A204.1 (cell line): ENCODE results near the gene CYCS.
"Not testable (repeated sequence)": the region's sequence is repeated elsewhere in the genome, so short reads cannot be mapped to it uniquely, and the experiment has no call there.

Source experiments
- FAIRE-seq: peaks from 2 replicates; lab custom pipeline; 2012; peaks lifted over from hg19 to GRCh38; lab: Jason Lieb, UNC

Gene CYCS

DNA sequence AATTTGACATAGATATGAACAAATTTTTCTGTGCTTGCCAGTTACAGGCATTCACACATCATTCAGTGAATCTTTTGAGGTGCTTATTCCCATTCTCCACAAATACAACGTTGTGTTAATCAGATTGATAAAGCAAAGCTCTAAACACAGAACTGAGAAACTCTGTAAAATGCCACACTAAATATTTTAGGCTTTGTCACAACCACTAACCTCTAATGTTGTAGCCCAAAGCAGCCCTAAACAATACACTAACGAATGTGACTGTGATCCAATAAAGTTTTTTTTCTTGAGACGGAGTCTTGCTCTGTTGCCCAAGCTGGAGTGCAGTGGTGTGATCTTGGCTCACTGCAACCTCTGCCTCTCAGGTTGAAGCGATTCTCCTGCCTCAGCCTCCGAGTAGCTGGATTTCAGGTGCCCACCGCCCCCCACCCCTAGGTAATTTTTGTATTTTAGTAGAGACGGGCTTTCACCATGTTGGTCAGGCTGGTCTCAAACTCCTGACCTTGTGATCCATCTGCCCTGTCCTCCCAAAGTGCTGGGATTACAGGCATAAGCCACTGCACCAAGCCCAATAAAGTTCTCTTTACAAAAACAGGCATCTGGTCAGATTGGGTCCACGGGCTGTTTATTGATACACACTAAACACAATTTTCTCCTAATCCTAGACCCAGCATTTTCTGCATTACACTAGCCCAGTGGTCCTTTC lies 6.9 kb downstream of the CYCS start:
- FAIRE-seq, result no peak

DNA sequence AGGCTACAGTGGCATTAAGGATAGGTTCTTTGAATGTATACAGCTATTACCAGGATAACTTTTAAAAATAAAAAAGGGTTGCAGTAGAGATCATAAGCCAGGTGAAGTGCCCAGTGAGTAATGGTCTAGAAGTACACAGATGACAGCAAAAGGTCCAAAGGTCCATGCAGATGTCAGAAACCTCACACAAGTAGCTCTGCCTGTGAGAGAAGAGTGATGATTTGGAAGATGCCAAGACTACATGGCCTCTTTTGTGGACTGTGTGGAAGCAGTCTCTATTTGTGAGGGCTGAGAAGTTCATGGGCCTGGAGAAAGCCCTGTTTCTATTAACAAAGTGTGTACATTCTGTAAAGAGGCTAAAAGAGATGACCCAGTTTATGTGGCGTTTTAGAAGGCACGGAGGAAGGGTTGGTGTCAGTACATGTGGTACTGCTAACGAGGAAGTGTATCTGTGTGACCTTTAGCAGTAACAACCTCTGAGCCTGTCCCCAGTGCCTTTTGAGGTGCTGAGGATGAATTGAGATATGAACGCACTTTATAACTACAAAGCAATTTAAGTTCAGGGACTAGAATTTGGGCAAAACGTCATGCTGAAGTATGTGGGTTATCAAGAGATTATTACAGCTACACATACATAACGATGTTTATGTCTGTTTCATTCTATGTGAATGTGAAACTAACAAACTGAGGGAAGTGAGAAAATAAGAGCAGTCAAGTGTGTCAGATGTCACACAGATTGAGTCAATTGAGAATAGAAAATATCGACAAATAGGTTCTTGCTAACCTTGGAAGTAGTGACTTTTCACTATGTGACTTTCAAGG lies 7.6 kb downstream of the CYCS start:
- FAIRE-seq, result no peak

DNA sequence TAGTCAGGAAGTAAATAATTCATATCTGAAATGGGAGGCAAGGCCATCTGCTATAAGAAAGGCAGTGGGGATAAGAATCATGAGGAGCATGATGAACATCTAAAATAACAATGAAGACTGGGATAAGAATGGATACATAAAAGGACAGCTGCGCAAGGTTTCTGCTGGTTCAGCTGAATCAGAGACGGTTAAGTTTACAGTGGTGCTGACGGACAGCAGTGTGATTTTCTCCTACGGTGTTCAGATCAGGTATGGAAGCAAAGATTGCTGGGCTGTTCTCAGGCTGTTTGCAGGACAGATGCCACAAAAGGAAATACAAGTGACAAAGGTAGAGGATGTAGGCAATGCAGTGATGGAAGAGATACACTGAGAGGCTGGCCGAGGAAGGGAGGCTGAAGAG lies 8.4 kb downstream of the CYCS start:
- no peak for FAIRE-seq

DNA sequence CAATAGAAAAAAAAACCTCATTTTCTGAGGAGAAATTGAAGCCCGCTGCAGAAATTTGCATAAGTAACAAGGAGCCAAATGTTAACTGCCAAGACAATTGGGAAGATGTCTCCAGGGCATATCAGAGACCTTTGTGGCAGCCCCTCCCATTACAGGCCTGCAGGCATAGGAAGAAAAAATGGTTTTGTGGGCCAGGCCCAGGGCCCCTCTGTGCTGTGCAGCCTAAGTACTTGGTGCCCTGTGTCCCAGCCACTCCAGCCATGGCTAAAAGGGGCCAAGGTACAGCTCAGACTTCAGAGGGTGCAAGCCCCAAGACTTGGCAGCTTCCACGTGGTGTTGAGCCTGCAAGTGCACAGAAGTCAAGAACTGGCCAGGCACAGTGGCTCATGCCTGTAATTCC lies 14.5 kb downstream of the CYCS start:
- FAIRE-seq, result not testable (repeated sequence)

DNA sequence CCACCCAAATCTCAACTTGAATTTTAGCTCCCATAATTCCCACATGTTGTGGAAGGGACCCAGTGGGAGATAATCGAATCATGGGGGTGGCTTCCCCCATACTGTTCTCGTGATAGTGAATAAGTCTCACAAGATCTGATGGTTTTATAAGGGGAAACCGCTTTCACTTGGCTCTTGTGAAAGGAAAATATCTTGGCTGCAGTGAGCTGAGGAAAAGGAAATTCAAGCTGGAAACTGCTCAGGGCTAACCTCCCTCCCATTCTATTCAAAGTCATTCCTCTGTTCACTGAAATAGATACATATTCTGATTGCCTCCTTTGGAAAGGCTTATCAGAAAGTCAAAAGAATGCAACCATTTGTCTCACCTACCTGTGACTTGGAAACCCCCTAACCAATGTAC lies 15.8 kb downstream of the CYCS start:
- FAIRE-seq, result no peak

DNA sequence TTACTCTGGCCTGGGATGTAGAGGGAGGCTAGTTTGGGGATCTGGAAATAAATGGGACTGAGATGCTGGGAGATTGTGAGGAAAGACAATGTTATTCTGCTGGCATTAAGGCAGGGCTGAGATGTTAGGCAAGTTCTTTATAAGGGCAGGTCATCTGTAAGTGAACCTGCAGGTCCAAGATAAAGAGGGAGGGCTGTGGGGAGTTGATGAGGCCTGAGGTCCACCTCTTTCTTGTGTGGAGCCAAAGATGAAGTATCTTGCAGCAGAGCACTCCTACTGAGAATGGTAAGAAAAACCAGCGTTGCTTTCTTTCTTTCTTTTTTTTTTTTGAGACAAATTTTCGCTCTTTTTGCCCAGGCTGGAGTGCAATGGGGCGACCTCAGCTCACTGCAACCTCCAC lies 19.1 kb downstream of the CYCS start:
- FAIRE-seq, result no peak

DNA sequence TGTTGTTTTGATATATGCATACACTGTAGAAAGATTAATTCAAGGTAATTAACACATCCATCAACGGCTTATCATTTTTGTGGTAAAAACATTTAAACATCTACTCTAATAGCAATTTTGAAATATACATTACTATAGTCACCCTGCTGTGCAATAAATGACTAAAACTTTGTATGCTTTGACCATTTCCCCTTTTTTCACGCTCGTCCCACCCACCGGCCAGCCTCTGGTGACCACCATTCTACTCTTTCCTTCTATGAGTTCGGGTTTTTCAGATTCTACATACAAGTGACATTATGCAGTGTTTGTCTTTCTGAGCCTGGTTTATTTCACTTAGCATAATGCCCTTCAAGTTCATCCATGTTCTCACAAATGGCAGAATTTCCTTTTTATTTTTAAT lies 21.3 kb downstream of the CYCS start:
- FAIRE-seq, result no peak

DNA sequence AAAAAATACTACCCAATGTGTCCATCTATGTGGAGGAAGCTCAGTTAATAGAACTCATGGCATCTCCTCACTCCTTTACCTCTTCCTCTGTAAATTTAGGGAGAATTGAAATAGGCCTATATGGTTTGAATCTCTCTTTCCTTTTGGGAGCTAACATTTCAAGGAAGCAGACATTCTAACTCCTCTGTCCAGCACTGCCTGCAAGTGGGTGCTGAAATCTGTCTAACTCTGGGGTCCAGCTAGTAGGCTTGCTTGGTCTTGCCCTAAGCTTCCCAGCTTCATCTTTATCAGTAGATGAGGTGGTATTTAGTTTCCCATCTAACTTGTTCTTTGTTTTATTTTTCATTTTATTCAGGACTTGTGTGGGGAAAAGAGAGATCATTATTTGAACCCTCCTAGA lies 23.2 kb downstream of the CYCS start:
- no peak for FAIRE-seq

DNA sequence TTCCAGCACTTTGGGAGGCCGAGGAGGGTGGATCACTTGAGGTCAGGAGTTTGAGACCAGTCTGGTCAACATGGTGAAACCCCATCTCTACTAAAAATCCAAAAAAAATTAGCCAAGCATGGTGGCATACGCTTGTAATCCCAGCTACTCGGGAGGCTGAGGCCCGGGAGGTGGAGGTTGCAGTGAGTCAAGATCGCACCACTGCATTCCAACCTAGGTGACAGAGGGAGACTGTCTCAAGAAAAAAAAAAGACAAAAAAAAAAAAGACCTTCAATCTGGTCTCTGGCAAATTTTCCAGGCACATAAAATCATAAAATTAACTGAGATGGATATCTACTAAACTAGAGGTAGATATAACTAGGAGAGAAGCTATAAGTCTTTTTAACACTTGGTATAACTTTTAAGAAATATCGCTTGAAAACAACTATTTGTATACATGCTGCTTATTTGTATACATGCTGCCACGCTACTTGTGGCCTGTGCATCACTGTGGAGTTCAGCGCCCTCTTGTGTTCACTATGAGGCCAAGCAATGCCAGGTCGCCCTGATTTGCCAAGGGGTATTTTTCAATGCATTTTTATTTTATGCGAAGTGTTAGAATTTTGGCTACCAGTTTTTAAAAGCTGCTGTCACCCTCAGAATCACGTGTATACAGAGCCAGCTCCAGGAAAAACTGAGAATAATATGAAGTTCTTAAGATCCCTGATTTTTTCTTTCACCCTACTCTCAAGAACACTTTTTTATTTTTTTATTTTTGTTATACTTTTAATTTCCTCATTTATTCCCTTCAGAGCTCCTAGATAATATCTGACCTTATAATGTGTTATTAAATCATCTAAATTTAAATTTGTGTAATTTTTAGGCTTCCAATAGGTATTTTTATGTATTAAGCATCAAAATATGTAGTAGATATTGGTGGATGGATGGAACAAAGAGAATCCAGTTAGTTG lies 26.7 kb downstream of the CYCS start:
- peak; percentile 19 for FAIRE-seq

DNA sequence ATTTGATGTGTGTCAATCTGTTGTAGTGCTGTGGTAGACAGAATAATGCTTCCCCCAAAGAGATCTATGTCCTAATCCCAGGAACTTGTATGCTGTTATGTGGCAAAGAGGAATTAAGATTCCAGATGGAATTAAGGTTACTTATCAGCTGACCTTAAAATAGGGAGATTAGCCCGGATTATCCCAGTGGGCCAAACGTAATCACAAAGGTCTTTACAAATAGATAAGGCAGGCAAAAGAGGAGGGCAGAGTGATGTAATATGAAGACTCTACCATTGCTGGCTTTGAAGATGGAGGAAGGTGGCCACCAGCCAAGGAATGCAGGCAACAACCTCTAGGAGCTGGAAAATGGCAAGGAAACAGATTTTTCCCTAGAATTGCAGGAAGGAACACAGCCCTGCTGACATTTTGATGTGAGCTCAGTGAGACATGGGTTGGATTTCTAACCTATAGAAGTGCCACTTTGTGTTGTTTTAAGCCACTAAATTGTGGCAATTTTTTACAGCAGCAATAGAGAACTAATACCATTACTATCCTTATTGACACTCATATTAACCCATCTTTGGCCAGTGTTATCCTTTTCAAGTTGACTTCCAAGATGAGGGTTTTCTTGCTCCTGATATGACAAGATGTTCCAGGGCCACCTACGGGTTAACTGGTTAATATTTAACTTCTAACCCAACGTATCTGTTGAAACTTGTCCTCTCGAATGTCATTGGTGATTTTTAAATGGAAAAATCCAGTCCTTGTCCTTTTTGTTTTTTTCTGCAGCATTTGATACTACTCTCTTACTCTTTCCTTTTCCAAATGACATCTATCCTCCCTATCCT lies 29.3 kb downstream of the CYCS start:
- no peak for FAIRE-seq

DNA sequence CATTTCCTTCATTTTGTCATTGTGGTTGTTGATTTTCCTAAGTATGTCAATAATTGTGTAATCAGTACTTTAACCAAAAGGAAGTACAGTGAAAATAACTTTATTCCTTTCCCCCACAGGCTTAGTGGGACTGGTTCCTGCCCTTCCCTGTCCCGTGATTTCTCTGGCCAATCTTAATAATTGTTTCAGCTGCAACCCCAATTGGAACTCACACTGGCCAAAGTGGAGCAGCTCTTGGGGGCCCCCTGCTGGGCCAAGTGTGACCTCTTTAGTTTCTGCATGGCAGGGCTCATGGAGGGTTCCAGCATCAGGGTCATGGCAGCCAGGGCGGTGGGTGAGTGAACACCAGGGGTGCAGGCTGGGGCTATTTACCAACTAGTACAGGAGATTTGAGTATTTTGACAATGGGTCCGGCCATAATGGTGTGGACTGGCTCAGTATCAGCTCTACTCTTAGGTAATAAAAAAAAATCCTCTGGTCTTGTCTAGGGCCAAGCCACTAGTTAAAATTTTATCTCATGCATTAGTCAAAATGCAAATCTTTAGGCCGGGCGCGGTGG lies 31.7 kb downstream of the CYCS start:
- FAIRE-seq, result no peak

DNA sequence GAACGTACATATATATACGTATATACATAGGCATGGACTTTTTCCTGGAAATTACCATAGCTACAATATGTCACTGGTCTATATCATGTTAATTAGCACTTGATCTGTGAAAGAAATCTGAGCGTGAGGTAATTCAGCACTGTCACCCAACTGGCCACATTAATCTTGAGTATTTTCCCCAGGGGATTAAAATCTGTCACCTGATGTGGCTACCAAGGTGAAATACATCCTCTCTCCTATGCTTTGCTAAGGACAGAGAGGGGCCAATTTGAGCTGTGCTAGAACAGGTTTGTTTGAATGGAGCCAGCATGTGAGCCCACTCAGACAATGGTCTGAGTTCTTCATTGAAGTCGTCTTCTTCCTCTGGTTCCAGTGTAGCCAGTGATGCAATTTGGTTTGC lies 33.3 kb downstream of the CYCS start:
- no peak for FAIRE-seq

DNA sequence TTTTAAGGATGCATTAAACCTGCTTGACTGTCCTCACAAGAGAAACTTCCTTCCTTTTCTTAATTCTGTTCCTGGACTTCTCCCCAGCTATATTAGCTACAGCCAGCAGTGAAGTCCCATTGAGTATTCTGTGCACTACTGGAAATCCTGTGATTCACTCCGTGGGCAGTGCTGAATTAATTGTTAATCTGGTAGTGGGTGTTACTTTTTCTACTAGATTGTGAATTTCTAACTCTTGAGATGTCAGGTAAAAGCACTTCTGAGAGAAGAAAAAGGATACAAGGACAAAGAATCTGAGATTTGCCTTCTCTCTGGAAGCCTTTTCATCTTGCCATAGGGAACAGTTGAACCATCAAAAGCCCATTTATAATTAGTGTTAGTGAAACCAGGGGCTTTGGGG lies 33.9 kb downstream of the CYCS start:
- FAIRE-seq, result no peak

DNA sequence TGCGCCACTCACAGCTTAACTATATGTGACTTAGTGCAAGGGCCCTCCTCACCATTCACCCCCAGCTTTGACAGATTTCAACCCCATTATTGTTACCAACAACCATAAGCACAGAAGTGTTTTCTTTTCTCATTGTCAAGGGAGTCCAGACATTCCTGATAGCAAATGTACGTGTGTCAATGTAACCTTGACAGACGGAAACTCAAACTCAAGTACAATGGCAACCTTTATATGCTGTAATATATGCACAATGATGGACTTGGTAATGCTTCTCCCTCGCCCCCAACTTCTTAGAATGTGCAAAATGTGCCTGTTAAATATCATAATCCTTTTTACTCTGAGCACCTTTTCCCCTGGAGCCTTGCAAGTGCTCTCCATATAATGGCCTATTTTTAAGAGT lies 34.7 kb downstream of the CYCS start:
- FAIRE-seq, result no peak

DNA sequence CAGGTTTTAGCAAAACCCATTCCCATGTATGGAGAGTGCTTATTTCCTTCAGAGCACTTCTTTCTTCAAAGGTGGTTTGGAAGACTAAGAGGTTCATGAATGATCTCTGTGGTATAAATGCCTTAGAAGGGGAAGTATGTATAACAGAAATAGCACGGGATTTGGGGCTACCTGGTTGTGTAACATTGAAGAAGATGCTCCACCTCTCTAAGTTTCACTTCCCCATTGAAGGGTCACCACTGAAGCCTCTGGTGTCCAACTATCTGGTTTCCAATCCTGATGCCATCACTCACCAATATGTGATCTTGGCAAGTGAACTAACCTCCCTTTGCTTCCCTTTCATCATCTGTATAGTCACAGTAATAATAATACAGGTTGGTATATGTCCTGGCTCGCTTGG lies 37.2 kb downstream of the CYCS start:
- FAIRE-seq, result no peak

DNA sequence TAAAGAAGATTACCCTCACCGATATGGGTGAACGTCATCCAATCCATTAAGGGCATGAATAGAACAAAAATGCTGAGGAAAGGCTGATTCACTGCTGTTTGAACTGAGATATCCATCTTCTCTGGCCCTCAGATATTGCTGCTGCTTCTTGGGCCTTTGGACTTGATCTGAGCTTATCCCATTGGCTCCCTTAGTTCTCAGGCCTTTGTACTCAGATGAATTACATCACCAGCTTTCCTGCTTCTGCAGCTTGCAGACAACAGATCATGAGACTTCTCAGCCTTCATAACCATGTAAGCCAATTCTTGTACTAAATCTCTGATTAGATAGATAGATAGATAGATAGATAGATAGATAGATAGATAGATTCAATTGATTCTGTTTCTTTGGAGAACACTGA lies 40.2 kb downstream of the CYCS start:
- FAIRE-seq, result no peak

DNA sequence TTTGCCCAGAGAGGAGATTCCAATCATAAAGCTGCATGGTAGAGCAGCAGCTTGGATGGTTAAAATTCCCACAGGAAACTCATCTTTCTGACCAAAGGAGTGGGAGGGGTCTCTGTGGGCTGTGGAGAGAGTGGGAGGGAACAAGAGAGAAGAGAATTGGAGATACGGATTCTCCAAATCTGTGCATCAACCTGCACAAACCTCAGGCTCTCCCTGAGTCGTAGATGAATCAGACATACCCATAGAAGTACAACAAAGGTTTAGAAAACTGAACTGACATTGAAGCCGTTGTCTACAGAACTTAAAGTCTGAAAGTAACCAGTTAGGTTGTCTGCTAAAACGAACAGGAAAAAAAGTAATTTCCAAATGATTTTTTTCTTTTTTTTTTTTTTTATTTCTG lies 41.9 kb downstream of the CYCS start:
- FAIRE-seq, result no peak

DNA sequence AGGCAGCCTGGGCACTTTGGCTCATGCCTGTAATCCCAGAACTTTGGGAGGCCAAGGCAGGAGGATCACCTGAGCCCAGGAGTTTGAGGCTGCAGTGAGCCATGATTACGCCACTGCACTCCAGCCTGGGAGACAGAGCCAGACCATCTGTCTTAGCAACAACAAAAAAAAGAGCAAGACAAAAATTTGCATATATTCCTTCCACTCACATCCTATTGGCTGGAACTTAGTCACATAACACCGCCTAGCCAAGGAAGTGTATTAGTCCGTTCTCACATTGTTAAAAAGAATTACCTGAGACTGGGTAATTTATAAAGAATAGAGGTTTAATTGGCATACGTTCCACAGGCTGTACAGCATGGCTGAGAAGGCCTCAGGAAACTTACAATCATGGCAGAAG lies 43.0 kb downstream of the CYCS start:
- not testable (repeated sequence) for FAIRE-seq

DNA sequence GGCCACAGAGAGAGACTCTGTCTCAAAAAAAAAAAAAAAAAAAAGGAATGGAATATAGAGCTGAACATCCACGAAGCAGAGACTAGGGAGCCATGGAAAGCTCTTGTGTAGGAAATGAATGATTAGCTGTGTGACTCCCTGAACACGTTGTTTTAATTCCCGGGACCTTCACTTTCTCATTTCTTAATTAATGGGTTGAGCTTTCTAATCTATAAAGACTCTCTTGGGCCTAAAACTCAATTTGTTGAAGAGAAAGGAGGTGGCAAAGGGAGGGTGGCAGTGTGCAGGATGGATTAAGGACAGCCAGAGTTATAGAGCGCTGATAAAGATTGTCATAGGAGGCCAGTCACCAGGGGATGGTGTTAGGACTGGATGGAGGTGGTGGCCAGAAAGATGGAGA lies 48.0 kb downstream of the CYCS start:
- FAIRE-seq, result no peak

DNA sequence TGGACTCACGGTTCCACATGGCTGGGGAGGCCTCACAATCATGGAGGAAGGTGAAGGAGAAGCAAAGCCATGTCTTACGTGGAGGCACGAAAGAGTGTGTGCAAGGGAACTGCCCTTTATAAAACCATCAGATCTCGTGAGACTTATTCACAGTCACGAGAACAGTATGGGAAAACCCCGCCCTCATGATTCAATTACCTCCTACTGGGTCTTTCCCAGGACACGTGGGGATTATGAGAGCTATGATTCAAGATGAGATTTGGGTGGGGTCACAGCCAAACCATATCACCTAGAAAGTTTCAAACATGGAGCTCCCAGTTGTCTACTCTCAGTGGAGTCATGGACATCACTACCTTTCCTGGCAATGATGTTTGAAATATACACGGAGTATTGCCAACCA lies 49.6 kb downstream of the CYCS start:
- FAIRE-seq, result no peak

DNA sequence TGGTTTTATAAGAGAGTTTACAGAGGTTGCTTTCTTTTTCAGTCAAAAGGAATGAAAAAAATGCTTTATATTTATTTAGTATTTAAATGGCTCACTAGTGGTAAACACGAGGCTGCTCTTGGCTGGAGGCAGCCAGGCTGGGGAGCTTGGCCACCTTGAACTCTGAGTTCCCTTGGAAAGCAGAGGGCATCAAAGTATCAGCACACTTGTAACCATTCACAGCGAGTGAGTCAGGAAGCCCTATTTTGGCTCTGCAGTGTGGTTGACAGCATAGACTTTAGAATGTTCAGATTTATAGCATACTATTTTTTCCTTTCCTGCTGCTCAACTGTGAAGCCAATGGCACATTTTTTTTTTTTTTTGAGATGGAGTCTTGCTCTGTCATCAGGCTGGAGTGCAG lies 51.6 kb downstream of the CYCS start:
- FAIRE-seq, result no peak
